ENCODE results near the gene APOBEC3C. TPM values are rescaled to one million over a fixed set of nuclear protein-coding genes. Genes with fewer than 3 reads are reported as not detected.
"Not testable (repeated sequence)": the region's sequence is repeated elsewhere in the genome, so short reads cannot be mapped to it uniquely, and the experiment has no call there.

APOBEC3C gene
- total and polyA plus RNA-seq, 3 donors from 2014 or later: 58.4 to 76.6 (median 61.3) TPM

- no peak overlapping the region for H3K4me3 ChIP-seq
- intact Hi-C loops (cut with DNase I; ENCODE audit: low total_unique reads): no loop called here
- no peaks in the 10 kb centered on the region for H3K36me3 ChIP-seq (ENCODE audit: low read depth, missing control alignments)
- peaks cover 41% of the 10 kb centered on the region for H3K4me1 ChIP-seq
- no peaks in the 10 kb centered on the region for H3K9me3 ChIP-seq
- TF ChIP-seq, protein P1, sequence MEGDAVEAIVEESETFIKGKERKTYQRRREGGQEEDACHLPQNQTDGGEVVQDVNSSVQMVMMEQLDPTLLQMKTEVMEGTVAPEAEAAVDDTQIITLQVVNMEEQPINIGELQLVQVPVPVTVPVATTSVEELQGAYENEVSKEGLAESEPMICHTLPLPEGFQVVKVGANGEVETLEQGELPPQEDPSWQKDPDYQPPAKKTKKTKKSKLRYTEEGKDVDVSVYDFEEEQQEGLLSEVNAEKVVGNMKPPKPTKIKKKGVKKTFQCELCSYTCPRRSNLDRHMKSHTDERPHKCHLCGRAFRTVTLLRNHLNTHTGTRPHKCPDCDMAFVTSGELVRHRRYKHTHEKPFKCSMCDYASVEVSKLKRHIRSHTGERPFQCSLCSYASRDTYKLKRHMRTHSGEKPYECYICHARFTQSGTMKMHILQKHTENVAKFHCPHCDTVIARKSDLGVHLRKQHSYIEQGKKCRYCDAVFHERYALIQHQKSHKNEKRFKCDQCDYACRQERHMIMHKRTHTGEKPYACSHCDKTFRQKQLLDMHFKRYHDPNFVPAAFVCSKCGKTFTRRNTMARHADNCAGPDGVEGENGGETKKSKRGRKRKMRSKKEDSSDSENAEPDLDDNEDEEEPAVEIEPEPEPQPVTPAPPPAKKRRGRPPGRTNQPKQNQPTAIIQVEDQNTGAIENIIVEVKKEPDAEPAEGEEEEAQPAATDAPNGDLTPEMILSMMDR (IDR thresholded peaks at IDR 0.05): no peak
- TF ChIP-seq POLR2A (IDR thresholded peaks at IDR 0.05): no peak
- H3K27ac ChIP-seq: no peak overlapping the region
- DNase-seq: no peak
- WGBS, 2 donors: 94% methylated on average over 13 of the region's 13 CpGs
- H3K27me3 ChIP-seq: no peaks in the 10 kb centered on the region
These were observed 2.5 kb downstream of the APOBEC3C start for GRCh38 chr22:39016592-39016991.

DNA sequence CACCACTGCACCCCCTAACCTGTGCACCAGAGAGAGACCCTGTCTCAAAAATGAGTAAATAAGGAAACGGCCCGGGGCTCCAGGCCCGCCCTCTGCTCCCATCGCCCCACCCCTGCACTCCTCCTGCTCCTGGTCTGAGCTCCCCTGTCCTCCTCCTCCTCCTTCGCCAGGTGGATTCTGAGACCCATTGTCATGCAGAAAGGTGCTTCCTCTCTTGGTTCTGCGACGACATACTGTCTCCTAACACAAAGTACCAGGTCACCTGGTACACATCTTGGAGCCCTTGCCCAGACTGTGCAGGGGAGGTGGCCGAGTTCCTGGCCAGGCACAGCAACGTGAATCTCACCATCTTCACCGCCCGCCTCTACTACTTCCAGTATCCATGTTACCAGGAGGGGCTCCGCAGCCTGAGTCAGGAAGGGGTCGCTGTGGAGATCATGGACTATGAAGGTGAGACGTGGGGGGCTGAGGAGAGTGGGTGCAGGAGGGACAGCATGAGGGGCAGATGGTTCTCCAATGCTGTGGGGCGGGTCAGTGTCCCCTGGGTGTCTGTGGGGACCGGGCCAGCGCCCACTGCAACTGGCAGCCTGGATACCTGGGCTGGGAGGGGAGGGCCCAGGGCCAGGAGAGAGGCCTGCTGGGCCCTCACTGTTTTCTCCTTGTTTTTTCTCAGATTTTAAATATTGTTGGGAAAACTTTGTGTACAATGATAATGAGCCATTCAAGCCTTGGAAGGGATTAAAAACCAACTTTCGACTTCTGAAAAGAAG lies 3.7 kb downstream of the APOBEC3C start:
- intact Hi-C loops (cut with DNase I; ENCODE audit: low total_unique reads): no loop called here
- no peaks in the 10 kb centered on the region for H3K36me3 ChIP-seq (ENCODE audit: low read depth, missing control alignments)
- H3K27ac ChIP-seq: no peak overlapping the region
- no peaks in the 10 kb centered on the region for H3K27me3 ChIP-seq
- DNase-seq: no peak
- TF ChIP-seq POLR2A (IDR thresholded peaks at IDR 0.05): no peak
- TF ChIP-seq, protein P1 (IDR thresholded peaks at IDR 0.05): no peak
- peaks cover 41% of the 10 kb centered on the region for H3K4me1 ChIP-seq
- no peaks in the 10 kb centered on the region for H3K9me3 ChIP-seq
- no peak overlapping the region for H3K4me3 ChIP-seq
- 74 to 87% methylated on average over 13 to 18 of the region's 18 CpGs for WGBS, 2 donors

GRCh38 chr22:39020021-39020651 lies 6.1 kb downstream of the APOBEC3C start:
- peak; percentile 27 for DNase-seq
- Histone ChIP-seq H3K27ac (peak overlapping the region in 1 of 2 donors; percentile 64), H3K4me1 (peaks cover 28% of the 10 kb centered on the region)
- intact Hi-C loops (cut with DNase I; ENCODE audit: low total_unique reads); H3K4me3 ChIP-seq; H3K27me3 ChIP-seq; H3K36me3 ChIP-seq (ENCODE audit: low read depth, missing control alignments); H3K9me3 ChIP-seq: not testable (repeated sequence)
- WGBS, 2 donors: 37 to 39% methylated on average over 15 of the region's 15 CpGs

DNA sequence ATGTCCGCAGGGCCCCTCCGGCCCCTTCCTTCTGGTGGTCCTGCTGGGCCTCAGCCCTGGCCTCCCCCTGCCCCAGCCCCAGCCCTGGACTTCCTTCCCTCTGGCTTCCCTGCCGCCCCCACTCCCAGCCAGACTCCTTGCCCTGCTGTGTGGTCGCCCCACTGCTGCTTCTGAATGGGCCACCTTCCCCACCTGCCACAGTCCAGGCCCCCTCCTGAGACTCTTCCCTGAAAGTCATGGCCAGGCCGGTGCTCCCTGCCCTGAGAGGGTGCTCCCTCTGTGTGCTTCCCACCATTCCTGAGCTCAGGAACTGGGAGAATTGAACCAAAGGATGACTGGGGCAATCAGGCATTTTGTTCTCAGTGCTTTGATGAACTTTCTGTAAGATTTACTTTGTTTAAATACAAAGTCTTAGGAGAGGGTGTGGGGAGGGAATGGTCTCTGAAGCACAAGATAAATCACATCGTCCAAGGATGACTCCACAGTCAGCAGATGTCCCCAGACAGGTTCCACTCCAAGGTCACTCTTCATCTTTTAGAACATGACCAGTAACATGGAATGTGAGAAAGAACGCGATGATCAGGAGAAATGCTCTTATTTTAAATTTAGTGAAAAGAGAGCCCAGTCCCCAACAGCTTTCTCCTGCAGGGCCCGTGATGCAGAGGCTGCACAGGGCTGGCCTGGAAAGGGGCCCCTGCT lies 7.6 kb downstream of the APOBEC3C start:
- H3K27me3 ChIP-seq: no peaks in the 10 kb centered on the region
- H3K36me3 ChIP-seq (ENCODE audit: low read depth, missing control alignments): no peaks in the 10 kb centered on the region
- TF ChIP-seq POLR2A (IDR thresholded peaks at IDR 0.05): no peak
- TF ChIP-seq, protein P1 (IDR thresholded peaks at IDR 0.05): no peak
- H3K4me3 ChIP-seq: peak overlapping the region; percentile 39 to 52
- H3K27ac ChIP-seq: peak overlapping the region; percentile 84 to 86
- peaks cover 22% of the 10 kb centered on the region for H3K4me1 ChIP-seq
- WGBS, 2 donors: 28 to 33% methylated on average over 8 to 9 of the region's 9 CpGs
- no peaks in the 10 kb centered on the region for H3K9me3 ChIP-seq
- no peak for DNase-seq
- intact Hi-C loops (cut with DNase I; ENCODE audit: low total_unique reads): no loop called here

All from testis (tissue), 3 donors.